ENCODE results near the gene SNX5. TPM values are rescaled to one million over a fixed set of nuclear protein-coding genes. Genes with fewer than 3 reads are reported as not detected.

The SNX5 gene
- 218 TPM for polyA plus RNA-seq (2013, experiment 1 of 2)
- polyA plus RNA-seq (2013, experiment 2 of 2) = 220 TPM

DNA sequence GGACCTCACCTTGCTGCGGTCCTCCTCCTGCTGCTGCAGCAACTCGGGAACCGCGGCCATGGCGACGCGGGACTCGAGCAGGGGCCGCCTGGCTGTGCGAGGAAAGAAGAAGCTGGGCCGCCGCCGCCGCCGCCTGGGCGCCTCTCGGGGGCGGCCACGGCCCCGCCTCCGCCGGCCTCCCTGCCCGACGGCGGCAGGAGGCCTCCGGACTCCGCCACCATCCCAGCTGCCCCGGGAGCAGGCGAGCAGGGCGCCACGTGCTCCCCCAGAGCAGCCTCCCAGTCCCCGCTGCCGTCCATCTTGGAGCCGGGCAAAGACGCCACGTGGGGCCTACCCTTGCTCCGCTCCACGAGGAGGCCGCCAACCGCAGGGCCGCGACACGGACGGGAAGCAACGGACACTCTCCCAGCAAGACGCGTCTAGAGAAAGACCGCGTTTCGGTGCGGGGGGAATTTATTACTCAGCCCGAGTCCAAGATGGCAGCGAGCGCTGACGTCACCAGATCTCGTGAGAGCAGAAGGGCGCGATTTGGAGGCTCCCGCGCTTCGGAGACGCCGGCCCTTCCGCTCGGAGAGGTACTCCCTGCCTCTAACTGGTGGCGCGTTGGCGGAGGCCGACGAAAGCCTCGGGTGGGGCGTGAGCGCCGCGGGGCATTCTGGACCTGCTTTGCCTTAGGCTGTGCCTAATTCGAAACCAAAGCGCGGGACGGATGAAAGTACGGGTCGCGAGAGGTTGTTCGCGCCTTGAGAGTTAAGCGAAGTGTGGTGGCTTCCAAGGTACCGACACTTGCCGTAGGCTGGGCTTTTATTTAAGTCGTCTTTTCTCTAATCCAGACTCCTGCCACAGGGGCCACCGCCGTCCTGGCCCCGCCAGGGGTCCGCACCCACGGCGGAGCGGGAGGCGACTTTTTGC is at the start of gene SNX5, which contains the start of gene MGME1:
SNX5 (minus strand) TSS at position 429 of the 912 bp plus-strand sequence; CDS start at position 60, 369 bp downstream.
MGME1 (plus strand) TSS at position 653 of the 912 bp plus-strand sequence. CDS start 842 bp downstream, outside the sequence.
- Histone ChIP-seq H3K4me1 (ENCODE audit: control insufficient read depth, low read depth, low read length) (peaks cover 15% of the 10 kb centered on the region), H3K27ac (ENCODE audit: low read depth, low read length) (peak within 1 kb of the TSS; percentile 98), H3K56ac (ENCODE audit: low read length) (peak within 1 kb of the TSS; percentile 95), H3K79me1 (ENCODE audit: low read length) (no peaks in the 10 kb centered on the region), H3K79me2 (ENCODE audit: control insufficient read depth, insufficient read depth, low read length) (peaks cover 91% of the 10 kb centered on the region), H2BK120ac (ENCODE audit: low read depth, low read length) (peak within 1 kb of the TSS; percentile 17), H3K4me2 (ENCODE audit: low read length) (peak within 1 kb of the TSS; percentile 45), H3K36me3 (ENCODE audit: control insufficient read depth, insufficient read depth, low read length) (peaks cover under 1% of the 10 kb centered on the region), H3K9ac (ENCODE audit: low read length) (peak within 1 kb of the TSS; percentile 93), H3K4ac (ENCODE audit: low read depth, low read length) (peak within 1 kb of the TSS; percentile 98), H4K5ac (ENCODE audit: low read length) (peak within 1 kb of the TSS; percentile 5), H3K23ac (ENCODE audit: low read length) (peak within 1 kb of the TSS; percentile 86), H2BK15ac (replicated peaks; ENCODE audit: low read depth) (no peak within 1 kb of the TSS), H3K27me3 (ENCODE audit: insufficient read depth, low read length, poor library complexity) (no peaks in the 10 kb centered on the region), H4K8ac (ENCODE audit: low read depth, low read length) (peak within 1 kb of the TSS; percentile 67), H2BK5ac (ENCODE audit: low read length) (peak within 1 kb of the TSS; percentile 93), H3K18ac (ENCODE audit: low read length) (peak within 1 kb of the TSS; percentile 94), H2AK5ac (ENCODE audit: low read length) (no peak within 1 kb of the TSS), H3K4me3 (ENCODE audit: low read length) (peak within 1 kb of the TSS; percentile 88)
- WGBS (ENCODE audit: extremely low coverage, insufficient coverage, low lambda C conversion rate) = no CpG with 5 or more reads among the region's 96 CpGs
- DNase-seq = peak; percentile 99

DNA sequence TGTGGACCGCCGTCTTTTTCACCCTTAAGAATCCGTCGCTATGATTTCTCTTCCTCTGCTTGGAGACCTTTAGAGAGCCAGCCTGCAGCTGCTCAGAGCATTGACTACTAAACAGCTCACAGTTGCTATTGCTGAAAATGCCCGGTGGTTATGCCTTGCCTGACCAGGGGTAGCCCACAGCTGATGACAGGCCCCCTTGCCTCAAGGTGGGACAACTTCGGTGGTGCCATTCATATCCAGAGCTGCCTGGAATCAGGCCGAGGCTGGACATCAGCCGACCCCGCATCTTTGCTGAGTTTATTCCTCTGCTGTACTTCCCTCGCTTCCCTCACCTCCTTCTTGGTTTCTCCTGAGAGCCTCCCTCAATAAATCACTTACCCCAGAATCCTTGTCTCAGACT is 49.5 kb upstream of the SNX5 start:
- H2BK120ac ChIP-seq (ENCODE audit: low read depth, low read length) = no peak overlapping the region
- H3K4me1 ChIP-seq (ENCODE audit: control insufficient read depth, low read depth, low read length) = no peaks in the 10 kb centered on the region
- no peak overlapping the region for H4K8ac ChIP-seq (ENCODE audit: low read depth, low read length)
- H3K27me3 ChIP-seq (ENCODE audit: insufficient read depth, low read length, poor library complexity) = no peaks in the 10 kb centered on the region
- H3K9ac ChIP-seq (ENCODE audit: low read length) = no peak overlapping the region
- no peak overlapping the region for H3K27ac ChIP-seq (ENCODE audit: low read depth, low read length)
- no peaks in the 10 kb centered on the region for H3K79me2 ChIP-seq (ENCODE audit: control insufficient read depth, insufficient read depth, low read length)
- H2BK5ac ChIP-seq (ENCODE audit: low read length) = no peak overlapping the region
- H2AK5ac ChIP-seq (ENCODE audit: low read length) = no peak overlapping the region
- no peak overlapping the region for H3K4ac ChIP-seq (ENCODE audit: low read depth, low read length)
- H2BK15ac ChIP-seq (replicated peaks; ENCODE audit: low read depth) = no peak overlapping the region
- H3K79me1 ChIP-seq (ENCODE audit: low read length) = no peaks in the 10 kb centered on the region
- no peak for DNase-seq
- no peak overlapping the region for H3K23ac ChIP-seq (ENCODE audit: low read length)
- no peak overlapping the region for H3K4me3 ChIP-seq (ENCODE audit: low read length)
- WGBS (ENCODE audit: extremely low coverage, insufficient coverage, low lambda C conversion rate) = no CpG with 5 or more reads among the region's 10 CpGs
- no peak overlapping the region for H3K18ac ChIP-seq (ENCODE audit: low read length)
- H3K56ac ChIP-seq (ENCODE audit: low read length) = no peak overlapping the region
- peaks cover 5% of the 10 kb centered on the region for H3K36me3 ChIP-seq (ENCODE audit: control insufficient read depth, insufficient read depth, low read length)
- no peak overlapping the region for H3K4me2 ChIP-seq (ENCODE audit: low read length)
- H4K5ac ChIP-seq (ENCODE audit: low read length) = no peak overlapping the region

DNA sequence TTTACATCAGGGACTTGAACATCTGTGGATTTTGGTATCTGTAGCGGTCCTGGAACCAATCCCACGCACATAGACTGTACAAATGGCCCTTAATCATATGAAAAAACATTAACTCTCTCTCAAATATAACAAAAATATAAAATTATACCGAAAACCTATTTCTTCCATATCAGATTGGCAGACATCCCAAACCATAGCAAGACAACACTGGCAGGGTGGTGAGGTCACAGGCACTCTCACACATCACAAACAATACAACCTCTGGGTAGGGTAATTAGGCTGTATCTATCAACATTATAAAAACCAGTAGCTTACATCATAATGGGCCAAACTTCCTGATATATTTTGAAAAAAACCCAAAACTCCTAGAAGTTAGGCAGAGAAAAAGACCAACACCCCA is 48.2 kb upstream of the SNX5 start:
- Histone ChIP-seq H3K79me2 (ENCODE audit: control insufficient read depth, insufficient read depth, low read length) (no peaks in the 10 kb centered on the region), H3K79me1 (ENCODE audit: low read length) (no peaks in the 10 kb centered on the region), H3K27me3 (ENCODE audit: insufficient read depth, low read length, poor library complexity) (no peaks in the 10 kb centered on the region), H2BK15ac (replicated peaks; ENCODE audit: low read depth) (no peak overlapping the region), H3K4me3 (ENCODE audit: low read length) (no peak overlapping the region), H3K36me3 (ENCODE audit: control insufficient read depth, insufficient read depth, low read length) (no peaks in the 10 kb centered on the region), H4K5ac (ENCODE audit: low read length) (no peak overlapping the region), H4K8ac (ENCODE audit: low read depth, low read length) (no peak overlapping the region), H3K9ac (ENCODE audit: low read length) (no peak overlapping the region), H3K56ac (ENCODE audit: low read length) (no peak overlapping the region), H3K4ac (ENCODE audit: low read depth, low read length) (no peak overlapping the region), H2BK5ac (ENCODE audit: low read length) (no peak overlapping the region), H3K23ac (ENCODE audit: low read length) (no peak overlapping the region), H2BK120ac (ENCODE audit: low read depth, low read length) (no peak overlapping the region), H3K27ac (ENCODE audit: low read depth, low read length) (no peak overlapping the region), H2AK5ac (ENCODE audit: low read length) (no peak overlapping the region), H3K18ac (ENCODE audit: low read length) (no peak overlapping the region), H3K4me2 (ENCODE audit: low read length) (no peak overlapping the region), H3K4me1 (ENCODE audit: control insufficient read depth, low read depth, low read length) (no peaks in the 10 kb centered on the region)
- 100% methylated on average over 1 of the region's 3 CpGs for WGBS (ENCODE audit: extremely low coverage, insufficient coverage, low lambda C conversion rate)
- no peak for DNase-seq

DNA sequence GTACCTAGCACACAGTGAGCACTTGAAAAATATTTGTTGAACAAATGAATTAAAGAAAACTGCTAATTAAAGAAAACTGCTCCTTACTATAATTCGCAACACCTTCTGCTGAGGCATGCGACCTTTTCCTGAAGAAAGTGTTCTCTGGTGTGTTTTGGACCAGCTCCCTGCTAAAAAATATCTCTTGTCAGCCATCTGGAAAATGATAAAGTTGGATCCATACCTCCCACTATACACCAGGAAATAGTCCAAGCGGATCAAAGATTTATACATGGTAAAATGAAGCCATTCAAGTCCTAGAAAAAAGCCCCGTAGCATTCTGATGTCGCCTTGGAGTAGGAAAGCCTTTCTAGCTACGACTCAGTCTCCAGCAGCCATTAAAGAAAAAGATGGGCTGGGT is 45.8 kb upstream of the SNX5 start:
- no peak overlapping the region for H2BK120ac ChIP-seq (ENCODE audit: low read depth, low read length)
- H3K4ac ChIP-seq (ENCODE audit: low read depth, low read length) = no peak overlapping the region
- H3K4me1 ChIP-seq (ENCODE audit: control insufficient read depth, low read depth, low read length) = no peaks in the 10 kb centered on the region
- no peak overlapping the region for H2BK15ac ChIP-seq (replicated peaks; ENCODE audit: low read depth)
- H3K79me1 ChIP-seq (ENCODE audit: low read length) = no peaks in the 10 kb centered on the region
- no peaks in the 10 kb centered on the region for H3K27me3 ChIP-seq (ENCODE audit: insufficient read depth, low read length, poor library complexity)
- H3K9ac ChIP-seq (ENCODE audit: low read length) = no peak overlapping the region
- no peak overlapping the region for H3K56ac ChIP-seq (ENCODE audit: low read length)
- H4K5ac ChIP-seq (ENCODE audit: low read length) = no peak overlapping the region
- DNase-seq = no peak
- H3K4me3 ChIP-seq (ENCODE audit: low read length) = no peak overlapping the region
- no peak overlapping the region for H4K8ac ChIP-seq (ENCODE audit: low read depth, low read length)
- H2BK5ac ChIP-seq (ENCODE audit: low read length) = no peak overlapping the region
- WGBS (ENCODE audit: extremely low coverage, insufficient coverage, low lambda C conversion rate) = no CpG with 5 or more reads among the region's 6 CpGs
- no peak overlapping the region for H2AK5ac ChIP-seq (ENCODE audit: low read length)
- no peaks in the 10 kb centered on the region for H3K36me3 ChIP-seq (ENCODE audit: control insufficient read depth, insufficient read depth, low read length)
- no peak overlapping the region for H3K18ac ChIP-seq (ENCODE audit: low read length)
- H3K23ac ChIP-seq (ENCODE audit: low read length) = no peak overlapping the region
- H3K79me2 ChIP-seq (ENCODE audit: control insufficient read depth, insufficient read depth, low read length) = no peaks in the 10 kb centered on the region
- no peak overlapping the region for H3K4me2 ChIP-seq (ENCODE audit: low read length)
- no peak overlapping the region for H3K27ac ChIP-seq (ENCODE audit: low read depth, low read length)

DNA sequence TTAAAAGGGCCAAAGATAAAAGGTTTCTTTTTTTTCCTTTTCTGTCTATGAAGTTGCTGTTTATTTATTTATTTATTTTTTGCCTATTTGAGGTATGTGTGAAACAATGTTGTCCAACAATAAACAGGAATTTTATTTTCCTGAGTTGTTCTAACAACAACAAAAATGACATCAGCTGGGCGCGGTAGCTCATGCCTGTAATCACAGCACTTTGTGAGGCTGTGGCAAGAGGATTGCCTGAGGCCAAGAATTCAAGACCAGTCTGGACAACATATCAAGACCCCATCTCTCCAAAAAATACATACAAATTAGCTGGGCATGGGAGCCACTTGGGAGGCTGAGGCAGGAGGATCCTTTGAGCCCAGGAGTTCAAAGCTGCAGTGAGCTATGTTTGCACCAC is 44.3 kb upstream of the SNX5 start:
- no peak overlapping the region for H3K4me2 ChIP-seq (ENCODE audit: low read length)
- no peak for DNase-seq
- H2BK5ac ChIP-seq (ENCODE audit: low read length) = no peak overlapping the region
- H2BK120ac ChIP-seq (ENCODE audit: low read depth, low read length) = no peak overlapping the region
- H3K27ac ChIP-seq (ENCODE audit: low read depth, low read length) = no peak overlapping the region
- H3K23ac ChIP-seq (ENCODE audit: low read length) = no peak overlapping the region
- H3K4me3 ChIP-seq (ENCODE audit: low read length) = no peak overlapping the region
- no peak overlapping the region for H3K18ac ChIP-seq (ENCODE audit: low read length)
- H3K56ac ChIP-seq (ENCODE audit: low read length) = no peak overlapping the region
- H3K4me1 ChIP-seq (ENCODE audit: control insufficient read depth, low read depth, low read length) = no peaks in the 10 kb centered on the region
- H3K36me3 ChIP-seq (ENCODE audit: control insufficient read depth, insufficient read depth, low read length) = no peaks in the 10 kb centered on the region
- no peak overlapping the region for H3K4ac ChIP-seq (ENCODE audit: low read depth, low read length)
- no peak overlapping the region for H4K8ac ChIP-seq (ENCODE audit: low read depth, low read length)
- H4K5ac ChIP-seq (ENCODE audit: low read length) = no peak overlapping the region
- H3K9ac ChIP-seq (ENCODE audit: low read length) = no peak overlapping the region
- no peak overlapping the region for H2BK15ac ChIP-seq (replicated peaks; ENCODE audit: low read depth)
- H3K27me3 ChIP-seq (ENCODE audit: insufficient read depth, low read length, poor library complexity) = no peaks in the 10 kb centered on the region
- no peaks in the 10 kb centered on the region for H3K79me2 ChIP-seq (ENCODE audit: control insufficient read depth, insufficient read depth, low read length)
- no peak overlapping the region for H2AK5ac ChIP-seq (ENCODE audit: low read length)
- no CpG with 5 or more reads among the region's 2 CpGs for WGBS (ENCODE audit: extremely low coverage, insufficient coverage, low lambda C conversion rate)
- H3K79me1 ChIP-seq (ENCODE audit: low read length) = no peaks in the 10 kb centered on the region

All from mesendoderm (in vitro differentiated cells).